Ovary (tissue), 3 donors: ENCODE data around the gene SLX4.

Source experiments
- POLR2A ChIP-seq: fragments of 450-650 bp; IDR thresholded peaks from one replicate; pipeline ENCODE4 v1.6.1; 2017; ENCODE audit warnings: antibody characterized with exemption, mild to moderate bottlenecking, moderate library complexity
- TF ChIP-seq, protein P1 (sequence below), 3 donors: fragments of 450-650 bp in 2 of 3; fragments of 200-600 bp in 1 of 3; IDR thresholded peaks; one replicate each; pipeline versions ENCODE4 v1.5.1 to v1.8.0; 2016 to 2022; ENCODE audit warnings: antibody characterized with exemption in 3 of 3, mild to moderate bottlenecking in 1 of 3
- donor health status: DM: no; HTN: no; CAD: no.

GRCh38 chr16:3548859-3549258 is 62.5 kb downstream of the SLX4 start:
- TF ChIP-seq, protein P1, sequence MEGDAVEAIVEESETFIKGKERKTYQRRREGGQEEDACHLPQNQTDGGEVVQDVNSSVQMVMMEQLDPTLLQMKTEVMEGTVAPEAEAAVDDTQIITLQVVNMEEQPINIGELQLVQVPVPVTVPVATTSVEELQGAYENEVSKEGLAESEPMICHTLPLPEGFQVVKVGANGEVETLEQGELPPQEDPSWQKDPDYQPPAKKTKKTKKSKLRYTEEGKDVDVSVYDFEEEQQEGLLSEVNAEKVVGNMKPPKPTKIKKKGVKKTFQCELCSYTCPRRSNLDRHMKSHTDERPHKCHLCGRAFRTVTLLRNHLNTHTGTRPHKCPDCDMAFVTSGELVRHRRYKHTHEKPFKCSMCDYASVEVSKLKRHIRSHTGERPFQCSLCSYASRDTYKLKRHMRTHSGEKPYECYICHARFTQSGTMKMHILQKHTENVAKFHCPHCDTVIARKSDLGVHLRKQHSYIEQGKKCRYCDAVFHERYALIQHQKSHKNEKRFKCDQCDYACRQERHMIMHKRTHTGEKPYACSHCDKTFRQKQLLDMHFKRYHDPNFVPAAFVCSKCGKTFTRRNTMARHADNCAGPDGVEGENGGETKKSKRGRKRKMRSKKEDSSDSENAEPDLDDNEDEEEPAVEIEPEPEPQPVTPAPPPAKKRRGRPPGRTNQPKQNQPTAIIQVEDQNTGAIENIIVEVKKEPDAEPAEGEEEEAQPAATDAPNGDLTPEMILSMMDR (IDR thresholded peaks at IDR 0.05): no peak
- no peak for TF ChIP-seq POLR2A
